Cerebellar nuclear complex (tissue), 1 donor: ENCODE data around the gene BPI.
"Not testable (repeated sequence)": the region's sequence is repeated elsewhere in the genome, so short reads cannot be mapped to it uniquely, and the experiment has no call there.

ENCODE experiments used
- DNase-seq, 2 experiments: peaks; one replicate each; lab custom pipeline; 2025; lab: John Stamatoyannopoulos, UW

BPI gene

DNA sequence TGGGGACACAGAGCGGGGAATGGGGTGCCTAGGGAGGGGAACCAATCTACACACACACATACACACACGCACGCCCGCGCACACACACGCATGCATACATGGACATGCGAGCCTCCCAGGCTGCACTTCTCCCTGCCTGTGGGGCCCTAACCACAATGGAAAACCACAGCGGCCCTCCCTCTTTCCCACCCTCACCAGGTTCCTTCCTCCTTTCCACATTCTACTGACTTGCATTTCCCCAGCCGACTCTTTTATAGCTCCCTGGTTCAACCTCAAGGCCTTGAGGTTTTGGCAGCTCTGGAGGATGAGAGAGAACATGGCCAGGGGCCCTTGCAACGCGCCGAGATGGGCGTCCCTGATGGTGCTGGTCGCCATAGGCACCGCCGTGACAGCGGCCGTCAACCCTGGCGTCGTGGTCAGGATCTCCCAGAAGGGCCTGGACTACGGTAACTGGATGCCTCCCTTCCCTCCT is at the start of gene BPI:
Gene BPI (plus strand): TSS at position 249 of the 472 bp plus-strand sequence. CDS start 68 bp downstream, at position 317.
- no peak for DNase-seq

DNA sequence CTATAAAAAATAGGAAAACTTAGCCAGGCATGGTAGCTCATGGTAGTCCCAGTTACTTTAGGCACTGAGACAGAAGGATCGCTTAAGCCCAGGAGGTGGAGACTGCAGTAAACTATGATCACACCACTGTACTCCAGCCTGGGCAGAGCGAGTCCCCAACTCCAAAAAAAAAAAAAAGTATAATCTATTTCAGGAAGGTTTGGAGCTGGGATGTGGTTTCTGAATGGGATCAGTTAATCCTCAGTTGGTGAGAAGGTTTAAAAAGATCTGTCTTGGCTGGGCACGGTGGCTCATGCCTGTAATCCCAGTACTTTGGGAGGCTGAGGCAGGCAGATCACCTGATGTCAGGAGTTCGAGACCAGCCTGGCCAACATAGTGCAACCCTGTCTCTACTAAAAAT is 49.3 kb upstream of the BPI start:
- not testable (repeated sequence) for DNase-seq

GRCh38 chr20:38255393-38255792 is 48.6 kb upstream of the BPI start:
- DNase-seq: no peak

DNA sequence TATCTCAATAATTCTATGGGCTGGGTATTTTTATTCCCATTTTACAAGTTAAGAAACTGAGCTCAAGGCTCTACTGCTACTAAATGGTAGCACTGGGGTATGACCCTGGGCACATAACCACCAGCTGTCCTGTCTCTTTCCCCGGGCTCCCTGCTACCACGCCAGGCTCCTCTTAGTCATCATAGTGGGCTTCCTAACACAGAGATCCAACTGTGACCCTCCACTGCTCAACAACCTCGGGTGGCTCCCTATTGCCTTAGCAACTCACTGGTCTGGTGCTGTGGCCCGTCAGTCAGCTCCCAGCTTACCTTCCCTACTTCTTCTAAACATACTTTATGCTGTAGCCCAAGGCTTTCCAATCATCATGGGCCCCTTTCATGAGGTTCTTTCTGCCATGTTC is 47.9 kb upstream of the BPI start:
- no peak for DNase-seq

- no peak for DNase-seq
Measured at GRCh38 chr20:38256966-38257365, 47.0 kb upstream of the BPI start.

DNA sequence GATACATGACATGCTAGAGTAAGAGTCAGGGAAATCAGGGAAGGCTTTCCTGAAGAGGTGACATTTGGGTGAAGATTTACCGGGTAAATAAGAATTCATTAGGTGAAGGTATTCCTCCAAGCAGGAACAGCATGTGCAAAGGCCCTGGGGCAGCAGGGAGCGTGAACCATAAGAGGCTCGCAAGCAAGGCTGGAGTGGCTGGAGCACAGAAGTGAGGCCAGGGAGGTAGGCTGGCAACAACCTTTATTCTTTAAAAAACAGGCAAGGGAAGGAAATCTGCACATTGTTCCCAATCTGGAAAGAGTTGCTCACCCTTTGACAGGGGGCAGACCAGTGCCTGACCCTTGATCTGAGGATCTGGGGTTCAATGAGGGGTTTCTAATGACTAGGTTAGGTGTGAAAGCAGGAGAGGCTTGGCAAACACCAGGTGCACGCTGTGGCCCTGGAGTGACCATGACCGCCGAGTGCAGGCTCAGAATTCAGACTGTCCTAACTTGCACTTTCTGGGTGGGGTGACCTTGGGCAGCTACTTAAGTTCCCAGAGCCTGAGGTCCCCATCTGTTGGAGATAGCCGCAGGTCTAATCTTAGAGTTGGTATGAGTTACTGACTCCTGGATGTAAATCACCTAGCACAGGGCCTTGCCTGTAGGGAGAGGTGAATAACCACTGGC is 45.3 kb upstream of the BPI start:
- no peak for DNase-seq

DNA sequence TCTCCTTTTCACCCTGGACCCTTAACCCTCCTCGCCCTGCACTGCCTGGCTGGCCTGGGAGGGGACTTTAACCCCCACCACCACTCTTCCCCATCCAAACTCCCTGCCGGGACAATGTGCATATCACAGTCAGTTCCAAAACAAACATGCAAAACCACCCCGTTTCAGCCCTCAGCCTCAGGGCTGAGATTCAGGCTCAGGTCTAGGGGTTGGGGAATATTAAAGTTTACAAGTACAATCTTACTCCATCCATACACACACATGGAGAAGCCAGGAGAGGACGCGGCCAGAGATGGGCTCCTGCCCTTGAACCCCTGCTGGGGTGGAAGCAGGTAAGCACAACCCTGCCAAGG is 44.0 kb upstream of the BPI start:
- no peak for DNase-seq

DNA sequence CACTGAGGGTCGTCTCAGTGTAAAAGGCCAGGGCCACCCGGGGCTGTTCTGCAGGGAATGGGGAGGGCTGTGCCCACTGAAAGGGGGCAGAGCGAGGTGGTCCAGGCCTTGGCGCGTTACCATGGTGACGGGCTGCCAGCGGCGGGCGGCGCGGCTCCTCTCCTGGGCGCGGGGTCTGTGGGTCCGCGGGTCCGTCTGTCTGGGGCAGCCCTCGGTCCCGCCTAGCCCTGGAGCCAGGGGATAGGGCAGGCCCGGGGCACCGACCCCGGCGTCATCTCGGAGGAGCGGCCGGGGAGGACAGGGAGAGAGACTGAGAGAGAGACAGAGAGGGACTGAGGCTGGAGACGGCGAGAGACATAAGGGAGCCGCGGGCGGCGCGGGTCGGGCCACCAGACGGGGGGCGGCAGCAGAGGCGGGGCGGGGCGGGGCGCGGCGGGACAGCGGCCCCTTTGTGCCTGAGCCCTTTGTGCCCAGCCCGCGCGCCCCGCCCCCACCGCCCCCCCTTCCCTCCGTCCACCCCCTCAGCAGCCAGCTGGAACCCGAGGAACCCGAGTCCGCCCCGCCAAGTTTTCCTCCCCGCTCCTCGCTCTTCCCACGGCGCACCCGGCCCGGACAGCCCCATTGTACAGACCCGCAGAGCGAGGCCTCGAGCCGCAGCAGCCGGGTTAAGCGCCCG is 43.4 kb upstream of the BPI start, which contains the start of gene KIAA1755:
Gene KIAA1755 (minus strand): TSS at position 358 of the 676 bp plus-strand sequence. CDS start 235 bp downstream, at position 123.
- DNase-seq: no peak

GRCh38 chr20:38261054-38261390 is 42.9 kb upstream of the BPI start:
- no peak for DNase-seq

GRCh38 chr20:38262931-38263330 is 41.0 kb upstream of the BPI start:
- DNase-seq: no peak

DNA sequence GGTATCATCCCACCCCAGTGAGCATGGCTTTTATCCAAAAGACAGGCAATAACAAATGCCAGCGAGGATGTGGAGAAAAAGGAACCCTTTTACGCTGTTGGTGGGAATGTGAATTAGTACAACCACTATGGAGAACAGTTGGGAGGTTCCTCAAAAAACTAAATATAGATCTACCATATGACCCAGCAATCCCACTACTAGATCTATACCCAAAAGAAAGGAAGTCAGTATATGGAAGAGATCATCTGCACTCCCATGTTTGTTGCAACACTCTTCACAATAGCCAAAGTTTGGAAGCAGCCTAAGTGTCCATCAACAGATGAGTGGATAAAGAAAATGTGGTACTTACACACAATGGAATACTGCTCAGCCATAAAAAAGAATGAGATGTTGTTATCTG is 37.5 kb upstream of the BPI start:
- no peak for DNase-seq

GRCh38 chr20:38267296-38267695 is 36.7 kb upstream of the BPI start:
- DNase-seq: no peak

DNA sequence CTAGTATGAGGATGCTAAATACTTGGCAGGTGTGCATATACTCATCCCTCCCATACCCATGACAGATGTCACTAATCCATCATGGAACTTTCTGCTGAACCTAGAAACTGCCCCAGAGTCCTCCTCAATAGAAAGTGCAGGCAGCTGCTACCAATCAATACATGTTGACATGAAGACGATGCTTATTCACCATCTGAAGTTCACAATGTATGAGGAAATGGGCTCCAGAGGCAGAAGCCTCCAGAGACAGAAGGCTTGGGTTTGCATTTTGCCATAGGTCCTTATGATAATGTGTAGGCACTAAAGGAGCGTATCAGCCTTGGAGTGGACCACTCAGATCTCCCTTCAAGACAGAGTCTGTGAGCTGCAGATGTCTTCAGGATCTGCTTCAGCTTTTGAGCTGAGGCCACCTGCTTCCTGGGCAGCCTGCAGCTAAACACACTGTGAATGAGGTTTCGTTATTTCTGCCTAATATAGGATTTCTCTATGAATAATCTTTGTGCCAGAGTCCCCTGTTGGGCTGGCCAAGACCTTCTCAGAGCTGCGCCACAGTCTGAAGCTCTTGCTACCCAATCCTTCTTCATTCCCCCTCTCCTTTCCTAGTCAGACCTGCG is 35.9 kb upstream of the BPI start:
- DNase-seq: no peak

DNA sequence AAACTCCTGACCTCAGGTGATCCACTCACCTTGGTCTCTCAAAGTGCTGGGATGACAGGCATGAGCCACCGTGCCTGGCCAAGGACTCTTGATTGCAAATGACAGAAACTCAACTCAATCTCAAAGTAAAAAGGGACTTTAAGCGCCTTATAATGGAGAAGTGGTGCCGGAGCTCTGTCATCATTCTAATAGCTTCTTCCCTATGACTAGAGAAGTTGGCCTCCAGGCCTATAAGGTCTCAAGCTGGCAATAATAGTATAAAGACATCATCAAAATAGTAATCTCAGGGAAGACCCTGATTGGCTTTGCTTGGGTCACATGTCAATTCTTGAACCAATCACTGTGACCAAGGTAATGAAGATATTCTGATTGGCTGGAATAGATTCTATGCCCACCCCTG is 34.9 kb upstream of the BPI start:
- DNase-seq: no peak

DNA sequence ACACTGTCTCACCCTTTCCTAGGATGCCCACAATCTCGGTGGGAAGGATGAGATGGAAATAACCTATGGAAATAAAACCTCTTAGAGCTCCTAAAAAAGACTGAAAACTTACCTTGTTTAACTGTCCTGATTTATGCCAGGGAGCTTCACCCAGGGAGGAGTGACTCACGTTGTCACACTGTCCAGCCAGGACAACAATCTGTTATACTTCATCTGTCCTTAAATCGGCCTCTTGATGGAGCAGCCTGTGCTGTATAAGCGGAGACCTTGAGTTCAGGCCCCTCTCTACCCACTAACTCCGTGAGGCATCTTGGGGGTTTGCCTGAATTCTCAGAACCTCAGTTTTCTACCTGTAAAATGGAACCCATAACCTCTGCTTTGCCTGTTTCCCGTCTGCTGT is 34.2 kb upstream of the BPI start:
- no peak for DNase-seq

DNA sequence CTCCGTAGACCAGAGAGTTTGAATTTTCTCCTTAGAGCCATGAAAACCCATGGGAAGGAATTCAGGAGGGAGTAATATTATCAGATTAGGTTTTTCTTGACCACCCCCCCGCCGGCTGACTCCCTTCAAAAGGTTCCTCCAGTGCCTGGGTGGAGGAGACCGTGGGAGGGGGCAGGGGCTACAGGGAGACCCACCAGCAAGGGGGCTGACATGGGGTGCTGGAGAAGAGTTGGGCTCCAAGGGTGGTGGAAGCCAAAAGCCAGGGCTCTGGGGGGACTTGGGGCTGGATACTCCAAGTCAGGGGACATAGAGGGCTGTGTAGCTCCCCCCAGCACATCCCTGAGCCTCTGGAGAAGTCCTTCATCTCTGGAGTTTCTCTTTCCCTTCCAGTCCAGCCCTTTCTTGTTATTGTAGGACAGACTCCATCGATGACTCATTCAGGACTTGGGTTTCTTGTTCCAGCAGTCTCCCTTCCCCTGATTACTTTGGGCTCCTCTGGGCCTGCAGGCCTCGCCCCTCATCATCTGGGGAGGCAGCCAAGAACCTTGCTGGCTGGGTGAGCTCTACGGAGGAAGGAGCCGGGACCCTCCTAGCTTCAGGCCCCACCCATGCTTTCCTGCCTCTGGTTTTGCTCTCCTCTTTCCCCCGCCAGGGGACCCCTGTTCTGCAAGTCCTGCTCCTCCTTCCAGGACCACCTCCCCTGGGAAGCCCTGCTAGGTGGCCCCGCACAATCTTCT is 32.9 kb upstream of the BPI start:
- no peak for DNase-seq

GRCh38 chr20:38271608-38272120 is 32.3 kb upstream of the BPI start:
- DNase-seq: no peak

DNA sequence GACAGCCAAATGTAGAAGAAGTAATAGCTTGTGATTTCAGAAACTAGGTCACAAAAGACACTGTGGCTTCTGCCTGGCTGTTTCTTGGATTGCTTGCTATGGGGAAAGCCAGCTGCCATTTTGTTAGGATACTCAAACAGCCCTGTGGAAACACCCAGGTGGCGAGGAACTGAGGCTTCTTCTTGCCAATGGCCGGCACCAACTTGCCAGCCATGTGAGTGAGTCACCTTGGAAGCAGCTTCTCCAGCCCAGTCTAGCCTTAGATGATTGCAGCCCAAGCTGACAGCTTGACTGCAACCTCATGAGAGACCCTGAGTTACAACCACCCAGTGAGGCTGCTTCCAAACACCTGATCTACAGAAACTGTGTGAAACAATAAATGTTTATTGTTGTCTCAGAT is 31.6 kb upstream of the BPI start:
- DNase-seq: no peak

DNA sequence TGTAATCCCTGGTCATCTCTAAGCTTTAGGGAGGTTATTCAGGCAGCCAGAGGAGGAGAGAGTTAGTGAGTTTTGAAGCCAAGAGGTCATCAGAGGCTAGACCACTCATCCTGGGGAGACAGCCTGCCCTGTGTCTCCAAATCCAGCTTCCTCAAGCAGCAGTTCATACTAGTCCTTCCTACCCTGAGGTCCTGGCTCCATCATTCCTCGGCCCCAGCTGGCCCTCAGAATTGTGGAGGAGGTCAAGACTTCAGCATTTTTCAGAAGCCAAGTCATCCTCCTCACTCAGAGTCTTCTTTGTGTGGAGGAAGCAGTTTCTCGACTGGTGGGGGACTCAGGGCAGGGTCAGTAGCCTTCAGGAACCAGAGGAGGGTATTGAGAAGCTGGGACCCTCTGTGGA is 31.0 kb upstream of the BPI start:
- DNase-seq: no peak

- no peak for DNase-seq
Measured at GRCh38 chr20:38275815-38276550, 28.0 kb upstream of the BPI start.

DNA sequence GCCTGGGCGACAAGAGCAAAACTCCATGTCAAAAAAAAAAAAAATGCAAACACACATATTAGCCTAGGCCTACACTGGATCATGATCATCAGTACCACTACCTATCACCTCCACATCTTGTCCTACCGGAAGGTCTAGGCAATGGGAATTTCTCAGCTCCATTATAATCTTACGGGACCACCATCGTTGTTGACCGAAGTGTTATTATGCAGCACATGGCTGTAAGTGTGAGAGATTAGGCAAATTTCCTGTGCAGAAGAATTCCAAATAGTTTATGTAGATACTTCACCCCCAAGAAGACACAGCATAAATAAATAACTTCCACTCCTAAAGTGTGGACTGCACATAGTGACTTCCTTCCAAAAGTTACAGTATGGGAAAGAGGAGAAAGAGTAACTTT is 26.7 kb upstream of the BPI start:
- DNase-seq: no peak

- DNase-seq: no peak
Measured at GRCh38 chr20:38277691-38278090, 26.3 kb upstream of the BPI start.
